Measurements from ENCODE around the gene TNPO3. TPM values are rescaled to one million over a fixed set of nuclear protein-coding genes. Genes with fewer than 3 reads are reported as not detected.

Gene TNPO3
- total and polyA plus RNA-seq, 10 of the 15 experiments (the other 5 are each of a cell fraction or from before 2014, with no cell fraction given), result 17.6 to 91.8 (median 65.9) TPM

- TF ChIP-seq GATAD2B (conservative IDR thresholded peaks at IDR 0.05; ENCODE audit: low read depth), result peak; percentile 77
- TF ChIP-seq ZBTB33 (IDR thresholded peaks at IDR 0.05), result no peak; the same call in 1 of the 2 replicates
- TF ChIP-seq RELB (IDR thresholded peaks at IDR 0.05; ENCODE audit: low read depth), result peak; percentile 99
- TF ChIP-seq NFIC (IDR thresholded peaks at IDR 0.05; ENCODE audit: low read depth, low read length), result 0 out of 2 replicates have a peak, but pooled peaks have one; percentile 59
- TF ChIP-seq BHLHE40 (IDR thresholded peaks at IDR 0.05; ENCODE audit: borderline replicate concordance in 1 of 2, low read depth in 2 of 2, low read length in 1 of 2), result peak; percentile 72 to 81; a peak in 3 of 4 replicates
- peak; percentile 99 for TF ChIP-seq NBN (IDR thresholded peaks at IDR 0.05)
- TF ChIP-seq ZBED1 (IDR thresholded peaks at IDR 0.05; ENCODE audit: borderline replicate concordance), result peak; percentile 19; the same call in 1 of the 2 replicates
- TF ChIP-seq NFXL1 (IDR thresholded peaks at IDR 0.05; ENCODE audit: borderline replicate concordance), result no peak
- TF ChIP-seq SKIL (IDR thresholded peaks at IDR 0.05; ENCODE audit: low read depth, poor library complexity, severe bottlenecking), result peak; percentile 87
- TF ChIP-seq MTA3 (IDR thresholded peaks at IDR 0.05; ENCODE audit: borderline replicate concordance, low read length), result 0 out of 2 replicates have a peak, but pooled peaks have one; percentile 49
- TF ChIP-seq MXI1 (IDR thresholded peaks at IDR 0.05; ENCODE audit: low read depth, low read length), result peak; percentile 73; the same call in 1 of the 2 replicates
- peak; percentile 73; the same call in 1 of the 2 replicates for TF ChIP-seq CBFB (IDR thresholded peaks at IDR 0.05; ENCODE audit: low read depth)
- TF ChIP-seq RCOR1 (conservative IDR thresholded peaks at IDR 0.05; ENCODE audit: low read depth, low read length), result 0 out of 2 replicates have a peak, but pooled peaks have one; percentile 25
- 0 out of 2 replicates have a peak, but pooled peaks have one; percentile 7 for TF ChIP-seq RAD21 (IDR thresholded peaks at IDR 0.05; ENCODE audit: insufficient read depth, low read depth, low read length)
- no peak for TF ChIP-seq BCLAF1 (IDR thresholded peaks at IDR 0.05)
- TF ChIP-seq MYB (IDR thresholded peaks at IDR 0.05; ENCODE audit: borderline replicate concordance, low read depth, low read length), result no peak; the same call in 1 of the 2 replicates
- peak; percentile 77; the same call in 1 of the 2 replicates for TF ChIP-seq TCF3 (IDR thresholded peaks at IDR 0.05; ENCODE audit: borderline replicate concordance, insufficient read depth, low read depth, low read length)
- TF ChIP-seq RAD51 (IDR thresholded peaks at IDR 0.05), result peak; percentile 49; the same call in 1 of the 2 replicates
- peak; percentile 79 for TF ChIP-seq HCFC1 (IDR thresholded peaks at IDR 0.05; ENCODE audit: low read length)
- no peak for TF ChIP-seq FOXM1 (IDR thresholded peaks at IDR 0.05; ENCODE audit: low read depth, low read length)
- no peak for TF ChIP-seq TCF12 (IDR thresholded peaks at IDR 0.05; ENCODE audit: low read depth, low read length)
Measured at GRCh38 chr7:129054438-129055293, at the start of gene TNPO3 (continued).
